Trophoblast cell (in vitro differentiated cells and primary cell): ENCODE data around the gene OTOP3.
A peak's percentile ranks its signal among the peaks of the same experiment; 100 is the strongest.

Experiments used
- DNase-seq, 2 donors: peaks; one replicate each; pipeline ENCODE4 v3.0.0-alpha.2; 2016
- H2AFZ ChIP-seq: 2 replicates; pipeline ENCODE4 v1.6.1; 2013; ENCODE audit warnings: low read length, moderate library complexity, mild to moderate bottlenecking; ENCODE audit not compliant: insufficient read depth, poor library complexity
- H2AK5ac ChIP-seq: 2 replicates; pipeline ENCODE4 v1.6.1; 2013; ENCODE audit warnings: mild to moderate bottlenecking, low read length
- H2BK120ac ChIP-seq: 2 replicates; pipeline ENCODE4 v1.6.1; 2013; ENCODE audit warnings: low read length, mild to moderate bottlenecking, moderate library complexity; ENCODE audit not compliant: insufficient read depth, poor library complexity
- H2BK12ac ChIP-seq: 2 replicates; pipeline ENCODE4 v1.6.1; 2013; ENCODE audit warnings: mild to moderate bottlenecking, low read length, moderate library complexity
- H2BK5ac ChIP-seq: 2 replicates; pipeline ENCODE4 v1.6.1; 2013; ENCODE audit warnings: low read length, low read depth, moderate library complexity, mild to moderate bottlenecking; ENCODE audit not compliant: poor library complexity
- H3K14ac ChIP-seq: 2 replicates; pipeline ENCODE4 v1.6.1; 2013; ENCODE audit warnings: mild to moderate bottlenecking, low read length
- H3K18ac ChIP-seq: 2 replicates; pipeline ENCODE4 v1.6.1; 2013; ENCODE audit warnings: mild to moderate bottlenecking, low read length
- H3K23ac ChIP-seq: 2 replicates; pipeline ENCODE4 v1.6.1; 2013; ENCODE audit warnings: low read length
- H3K27ac ChIP-seq: 2 replicates; pipeline ENCODE4 v1.5.1; 2013; ENCODE audit warnings: low read depth, mild to moderate bottlenecking, inconsistent platforms, low read length, moderate library complexity
- H3K27me3 ChIP-seq: 2 replicates; pipeline ENCODE4 v1.6.1; 2013; ENCODE audit warnings: inconsistent platforms, mild to moderate bottlenecking, low read length, moderate library complexity; ENCODE audit not compliant: insufficient read depth
- H3K36me3 ChIP-seq, 2 experiments: 1 replicate in 1 of 2; 2 replicates in 1 of 2; pipeline ENCODE4 v1.6.1; 2013; ENCODE audit warnings: low read length in 2 of 2, mild to moderate bottlenecking in 2 of 2, moderate library complexity in 1 of 2; ENCODE audit not compliant: insufficient read depth in 2 of 2, control insufficient read depth in 1 of 2
- H3K4ac ChIP-seq: 2 replicates; pipeline ENCODE4 v1.6.1; 2013; ENCODE audit warnings: low read depth, mild to moderate bottlenecking, low read length, moderate library complexity
- H3K4me1 ChIP-seq, 2 experiments: 1 replicate in 1 of 2; 2 replicates in 1 of 2; pipeline ENCODE4 v1.6.1; 2013; ENCODE audit warnings: low read length in 2 of 2, mild to moderate bottlenecking in 2 of 2, moderate library complexity in 1 of 2; ENCODE audit not compliant: insufficient read depth in 2 of 2, control insufficient read depth in 1 of 2
- H3K4me2 ChIP-seq: 2 replicates; pipeline ENCODE4 v1.6.1; 2013; ENCODE audit warnings: inconsistent platforms, mild to moderate bottlenecking, low read length, moderate library complexity
- H3K4me3 ChIP-seq: 2 replicates; pipeline ENCODE4 v1.5.1; 2013; ENCODE audit warnings: mild to moderate bottlenecking, low read depth, low read length, inconsistent platforms
- H3K79me1 ChIP-seq: one replicate; pipeline ENCODE4 v1.6.1; 2013; ENCODE audit warnings: low read length
- H3K79me2 ChIP-seq: 2 replicates; pipeline ENCODE4 v1.6.1; 2013; ENCODE audit warnings: low read length, mild to moderate bottlenecking; ENCODE audit not compliant: control insufficient read depth, insufficient read depth, poor library complexity
- H3K9ac ChIP-seq: 2 replicates; pipeline ENCODE4 v1.6.1; 2013; ENCODE audit warnings: mild to moderate bottlenecking, low read length
- H3K9me3 ChIP-seq: 2 replicates; pipeline ENCODE4 v1.6.1; 2013; ENCODE audit warnings: low read depth, mild to moderate bottlenecking, control low read depth, inconsistent platforms, low read length; ENCODE audit not compliant: insufficient read depth
- H4K12ac ChIP-seq: 2 replicates; pipeline ENCODE4 v1.6.1; 2013; ENCODE audit warnings: low read depth, mild to moderate bottlenecking, low read length, moderate library complexity
- H4K8ac ChIP-seq: 2 replicates; pipeline ENCODE4 v1.6.1; 2013; ENCODE audit warnings: low read depth, mild to moderate bottlenecking, low read length, moderate library complexity
- H4K91ac ChIP-seq: one replicate; pipeline ENCODE4 v1.6.1; 2013; ENCODE audit warnings: low read depth, mild to moderate bottlenecking, low read length, moderate library complexity
- WGBS: extraction: QIAGEN DNeasy Blood & Tissue Kit; methylation state at CpG from one replicate; pipeline ENCODE4 v1.1.7; 2013; ENCODE audit warnings: missing lambda C conversion rate; ENCODE audit not compliant: insufficient read length, insufficient coverage; ENCODE audit errors: extremely low coverage; 5-methylcytosine and 5-hydroxymethylcytosine counted together

Gene OTOP3

GRCh38 chr17:74963656-74964055 is 28.0 kb downstream of the OTOP3 start:
- H2BK12ac ChIP-seq = no peak overlapping the region
- no peak overlapping the region for H3K9ac ChIP-seq
- H3K4me2 ChIP-seq = no peak overlapping the region
- H3K27ac ChIP-seq = no peak overlapping the region
- no peaks in the 10 kb centered on the region for H3K36me3 ChIP-seq
- no peak overlapping the region for H2BK120ac ChIP-seq
- no peaks in the 10 kb centered on the region for H3K27me3 ChIP-seq
- no peak overlapping the region for H3K4me3 ChIP-seq
- H3K4me1 ChIP-seq = peaks cover 7 to 8% of the 10 kb centered on the region in 2 experiments
- H3K23ac ChIP-seq = no peak overlapping the region
- no peak overlapping the region for H4K12ac ChIP-seq
- H3K14ac ChIP-seq = no peak overlapping the region
- H3K4ac ChIP-seq = no peak overlapping the region
- no peak overlapping the region for H2BK5ac ChIP-seq
- no CpG with 5 or more reads among the region's 12 CpGs for WGBS
- peaks cover 4% of the 10 kb centered on the region for H3K9me3 ChIP-seq
- H3K79me2 ChIP-seq = no peaks in the 10 kb centered on the region
- no peak overlapping the region for H2AFZ ChIP-seq
- H2AK5ac ChIP-seq = no peak overlapping the region
- no peak overlapping the region for H3K18ac ChIP-seq
- no peak overlapping the region for H4K8ac ChIP-seq
- no peak for DNase-seq
- peaks cover 2% of the 10 kb centered on the region for H3K79me1 ChIP-seq
- no peak overlapping the region for H4K91ac ChIP-seq

DNA sequence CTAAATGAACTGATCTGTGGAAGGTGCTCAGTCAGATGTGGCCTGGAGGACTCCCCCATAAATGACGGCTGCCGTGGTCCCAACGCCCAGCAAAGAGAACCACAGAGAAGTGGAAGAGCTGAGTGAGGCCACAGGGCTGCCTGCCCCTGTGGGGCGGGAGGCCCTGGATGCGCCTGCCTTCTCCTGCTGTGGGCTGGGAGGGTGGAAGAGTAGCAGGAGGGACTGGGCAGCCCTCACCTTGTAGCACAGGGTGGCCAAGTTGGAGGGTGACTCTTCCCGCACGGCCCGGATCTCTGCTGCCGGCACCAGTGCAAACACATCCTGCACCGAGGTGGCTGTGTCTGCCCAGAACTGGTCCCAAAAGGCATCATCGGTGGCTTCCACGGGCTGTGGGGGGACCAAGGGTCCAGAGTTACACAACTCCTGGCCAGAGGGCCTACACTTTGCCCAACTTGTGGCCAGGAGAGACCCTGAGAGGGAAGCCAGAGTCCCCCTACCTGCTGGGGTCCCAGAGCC is 28.6 kb downstream of the OTOP3 start:
- Histone ChIP-seq H4K91ac (no peak overlapping the region), H3K36me3 (no peaks in the 10 kb centered on the region), H2BK12ac (no peak overlapping the region), H3K4me1 (peaks cover 10 to 11% of the 10 kb centered on the region in 2 experiments), H3K4ac (no peak overlapping the region), H3K4me2 (no peak overlapping the region), H3K27me3 (no peaks in the 10 kb centered on the region), H3K14ac (no peak overlapping the region), H3K23ac (no peak overlapping the region), H4K8ac (no peak overlapping the region), H2AFZ (no peak overlapping the region), H3K9me3 (peaks cover 4% of the 10 kb centered on the region), H3K79me2 (no peaks in the 10 kb centered on the region), H2AK5ac (no peak overlapping the region), H3K79me1 (peaks cover 4% of the 10 kb centered on the region), H4K12ac (no peak overlapping the region), H2BK5ac (no peak overlapping the region), H3K18ac (no peak overlapping the region), H2BK120ac (no peak overlapping the region), H3K4me3 (no peak overlapping the region), H3K27ac (no peak overlapping the region), H3K9ac (no peak overlapping the region)
- DNase-seq = no peak
- WGBS = no CpG with 5 or more reads among the region's 12 CpGs

DNA sequence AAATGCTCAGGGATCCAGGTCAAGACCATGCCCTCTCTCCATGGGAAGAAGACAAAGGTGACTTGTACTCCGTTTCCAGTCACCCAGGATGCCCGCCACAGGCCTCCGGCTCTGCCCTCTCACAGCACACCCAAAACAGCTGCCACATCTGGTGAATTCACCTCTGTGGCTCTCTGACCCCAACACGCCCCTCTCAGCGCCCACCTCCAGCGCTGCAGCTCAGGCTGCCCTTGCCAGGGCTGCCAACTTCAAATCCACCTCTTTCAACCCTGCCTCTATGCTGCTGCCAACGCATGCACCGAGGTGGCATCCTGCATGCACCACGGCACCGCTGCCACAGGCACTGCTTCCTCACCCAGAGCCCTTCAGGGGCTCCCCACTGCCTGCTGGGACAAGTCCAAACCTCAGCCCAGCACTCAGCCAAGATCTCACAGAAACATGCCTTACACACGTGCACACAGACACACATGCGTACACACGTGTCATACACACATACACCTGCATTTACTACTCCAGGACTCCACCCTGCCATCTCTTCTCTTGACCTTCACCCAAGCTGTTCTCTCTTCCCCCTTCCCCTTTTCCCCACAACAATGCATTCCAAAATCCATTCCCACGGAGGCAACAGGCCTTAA is 29.4 kb downstream of the OTOP3 start:
- Histone ChIP-seq H2AK5ac (no peak overlapping the region), H3K79me2 (no peaks in the 10 kb centered on the region), H4K12ac (no peak overlapping the region), H2AFZ (no peak overlapping the region), H3K9ac (no peak overlapping the region), H3K79me1 (peaks cover 4% of the 10 kb centered on the region), H4K8ac (no peak overlapping the region), H3K4me3 (no peak overlapping the region), H2BK5ac (no peak overlapping the region), H4K91ac (no peak overlapping the region), H3K27ac (no peak overlapping the region), H3K18ac (no peak overlapping the region), H3K14ac (no peak overlapping the region), H3K4ac (no peak overlapping the region), H3K4me2 (no peak overlapping the region), H3K23ac (no peak overlapping the region), H3K27me3 (no peaks in the 10 kb centered on the region), H2BK12ac (no peak overlapping the region), H3K4me1 (peaks cover 10 to 11% of the 10 kb centered on the region in 2 experiments), H3K36me3 (no peaks in the 10 kb centered on the region), H3K9me3 (peaks cover 4% of the 10 kb centered on the region), H2BK120ac (no peak overlapping the region)
- WGBS = no CpG with 5 or more reads among the region's 14 CpGs
- DNase-seq = no peak

DNA sequence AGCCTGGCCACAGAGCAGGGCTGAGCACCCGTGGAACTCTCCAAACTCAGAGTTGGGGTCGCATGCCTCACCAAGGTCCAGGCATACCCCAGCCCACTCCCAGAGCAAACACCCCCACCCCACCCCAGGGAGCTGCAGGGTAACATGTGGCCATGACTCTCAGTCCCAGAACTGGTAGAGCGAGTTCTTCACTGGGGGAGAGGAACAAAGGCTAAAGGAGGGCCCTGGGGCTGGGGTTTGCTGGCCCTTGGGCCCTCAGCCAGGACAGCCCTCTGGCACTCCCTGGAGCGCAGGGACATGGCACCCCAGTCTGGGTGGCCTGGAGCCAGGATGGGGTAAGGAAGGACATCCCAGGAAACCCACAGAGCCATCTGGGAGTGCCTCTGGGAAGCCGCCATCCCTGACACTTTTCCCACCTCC is 32.7 kb downstream of the OTOP3 start:
- Histone ChIP-seq H3K79me1 (peaks cover 12% of the 10 kb centered on the region), H2BK120ac (peak overlapping the region; percentile 10), H3K4me1 (peaks cover 29 to 33% of the 10 kb centered on the region in 2 experiments), H3K4ac (peak overlapping the region; percentile 24), H2AFZ (no peak overlapping the region), H4K91ac (peak overlapping the region; percentile 45), H3K4me3 (no peak overlapping the region), H3K9ac (no peak overlapping the region), H3K27me3 (peaks cover 9% of the 10 kb centered on the region), H4K12ac (no peak overlapping the region), H4K8ac (peak overlapping the region; percentile 20), H3K18ac (peak overlapping the region; percentile 0), H3K14ac (peak overlapping the region; percentile 5), H2BK12ac (peak overlapping the region; percentile 7), H3K27ac (no peak overlapping the region), H2BK5ac (peak overlapping the region; percentile 33), H3K23ac (no peak overlapping the region), H3K36me3 (no peaks in the 10 kb centered on the region), H3K79me2 (no peaks in the 10 kb centered on the region), H2AK5ac (peak overlapping the region; percentile 8), H3K9me3 (peaks cover 4% of the 10 kb centered on the region), H3K4me2 (peak overlapping the region; percentile 28)
- peak; percentile 60 to 76 for DNase-seq
- no CpG with 5 or more reads among the region's 5 CpGs for WGBS
